Measurements from ENCODE around the gene SFXN5.
A peak's percentile ranks its signal among the peaks of the same experiment; 100 is the strongest.

SFXN5 gene

GRCh38 chr2:72993933-72994280 lies 77.6 kb downstream of the SFXN5 start:
- no peak for DNase-seq

GRCh38 chr2:72993147-72993932 lies 78.2 kb downstream of the SFXN5 start:
- DNase-seq, result peak in 5 of 6 experiments; percentile 11 to 71 (median 18)

GRCh38 chr2:72992734-72993102 lies 78.8 kb downstream of the SFXN5 start:
- no peak for DNase-seq

GRCh38 chr2:72991980-72992733 lies 79.4 kb downstream of the SFXN5 start:
- DNase-seq, result no peak

GRCh38 chr2:72991439-72991725 lies 80.1 kb downstream of the SFXN5 start:
- DNase-seq, result no peak

- DNase-seq, result no peak
Observed at GRCh38 chr2:72990695-72991438, 80.6 kb downstream of the SFXN5 start.

GRCh38 chr2:72989770-72990556 lies 81.5 kb downstream of the SFXN5 start:
- DNase-seq, result no peak

GRCh38 chr2:72988726-72989273 lies 82.7 kb downstream of the SFXN5 start:
- DNase-seq, result no peak

- DNase-seq, result no peak
Observed at GRCh38 chr2:72988041-72988440, 83.5 kb downstream of the SFXN5 start.

GRCh38 chr2:72985891-72986683 lies 85.4 kb downstream of the SFXN5 start:
- no peak for DNase-seq

- DNase-seq, result no peak
Observed at GRCh38 chr2:72985136-72985535, 86.4 kb downstream of the SFXN5 start.

- DNase-seq, result no peak
Observed at GRCh38 chr2:72984172-72984671, 87.3 kb downstream of the SFXN5 start.

GRCh38 chr2:72983500-72984161 lies 87.9 kb downstream of the SFXN5 start:
- DNase-seq, result no peak

GRCh38 chr2:72982781-72983499 lies 88.6 kb downstream of the SFXN5 start:
- DNase-seq, result no peak

GRCh38 chr2:72982219-72982618 lies 89.3 kb downstream of the SFXN5 start:
- no peak for DNase-seq

GRCh38 chr2:72981536-72981935 lies 90.0 kb downstream of the SFXN5 start:
- no peak for DNase-seq

GRCh38 chr2:72980535-72981217 lies 90.8 kb downstream of the SFXN5 start:
- DNase-seq, result no peak

- no peak for DNase-seq
Observed at GRCh38 chr2:72979896-72980295, 91.6 kb downstream of the SFXN5 start.

- DNase-seq, result no peak
Observed at GRCh38 chr2:72975017-72975416, 96.5 kb downstream of the SFXN5 start.

GRCh38 chr2:72974436-72974754 lies 97.1 kb downstream of the SFXN5 start:
- DNase-seq, result no peak

Data from stimulated activated naive CD4-positive, alpha-beta T cell (primary cell).